Keratinocyte (primary cell): ENCODE data around the gene PSMB11.

Experiments
- EZH2 ChIP-seq: IDR thresholded peaks from one replicate; pipeline ENCODE4 v1.6.1; 2012; ENCODE audit warnings: inconsistent platforms, mild to moderate bottlenecking, low read length, moderate library complexity
- TF ChIP-seq, protein P1 (sequence below), 3 experiments: IDR thresholded peaks in 1 of 3; conservative IDR thresholded peaks in 1 of 3; optimal IDR thresholded peaks in 1 of 3; 2 replicates in 2 of 3; 3 replicates in 1 of 3; pipeline versions ENCODE3 to v1.5.1; 2011; ENCODE audit warnings: low read length in 3 of 3, mild to moderate bottlenecking in 3 of 3, moderate library complexity in 2 of 3, control low read depth in 1 of 3, inconsistent platforms in 1 of 3; ENCODE audit not compliant: insufficient read depth in 2 of 3; ENCODE audit errors: extremely low read depth in 1 of 3

DNA sequence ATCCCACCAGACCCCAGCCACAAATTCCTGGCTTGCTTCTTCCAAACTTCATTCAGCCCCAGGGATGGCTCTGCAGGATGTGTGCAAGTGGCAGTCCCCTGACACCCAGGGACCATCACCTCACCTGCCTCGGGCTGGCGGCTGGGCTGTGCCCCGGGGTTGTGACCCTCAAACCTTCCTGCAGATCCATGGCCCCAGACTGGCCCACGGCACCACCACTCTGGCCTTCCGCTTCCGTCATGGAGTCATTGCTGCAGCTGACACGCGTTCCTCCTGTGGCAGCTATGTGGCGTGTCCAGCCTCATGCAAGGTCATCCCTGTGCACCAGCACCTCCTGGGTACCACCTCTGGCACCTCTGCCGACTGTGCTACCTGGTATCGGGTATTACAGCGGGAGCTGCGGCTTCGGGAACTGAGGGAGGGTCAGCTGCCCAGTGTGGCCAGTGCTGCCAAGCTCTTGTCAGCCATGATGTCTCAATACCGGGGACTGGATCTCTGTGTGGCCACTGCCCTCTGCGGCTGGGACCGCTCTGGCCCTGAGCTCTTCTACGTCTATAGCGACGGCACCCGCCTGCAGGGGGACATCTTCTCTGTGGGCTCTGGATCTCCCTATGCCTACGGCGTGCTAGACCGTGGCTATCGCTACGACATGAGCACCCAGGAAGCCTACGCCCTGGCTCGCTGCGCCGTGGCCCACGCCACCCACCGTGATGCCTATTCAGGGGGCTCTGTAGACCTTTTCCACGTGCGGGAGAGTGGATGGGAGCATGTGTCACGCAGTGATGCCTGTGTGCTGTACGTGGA is at the start of gene PSMB11:
- TF ChIP-seq, protein P1, sequence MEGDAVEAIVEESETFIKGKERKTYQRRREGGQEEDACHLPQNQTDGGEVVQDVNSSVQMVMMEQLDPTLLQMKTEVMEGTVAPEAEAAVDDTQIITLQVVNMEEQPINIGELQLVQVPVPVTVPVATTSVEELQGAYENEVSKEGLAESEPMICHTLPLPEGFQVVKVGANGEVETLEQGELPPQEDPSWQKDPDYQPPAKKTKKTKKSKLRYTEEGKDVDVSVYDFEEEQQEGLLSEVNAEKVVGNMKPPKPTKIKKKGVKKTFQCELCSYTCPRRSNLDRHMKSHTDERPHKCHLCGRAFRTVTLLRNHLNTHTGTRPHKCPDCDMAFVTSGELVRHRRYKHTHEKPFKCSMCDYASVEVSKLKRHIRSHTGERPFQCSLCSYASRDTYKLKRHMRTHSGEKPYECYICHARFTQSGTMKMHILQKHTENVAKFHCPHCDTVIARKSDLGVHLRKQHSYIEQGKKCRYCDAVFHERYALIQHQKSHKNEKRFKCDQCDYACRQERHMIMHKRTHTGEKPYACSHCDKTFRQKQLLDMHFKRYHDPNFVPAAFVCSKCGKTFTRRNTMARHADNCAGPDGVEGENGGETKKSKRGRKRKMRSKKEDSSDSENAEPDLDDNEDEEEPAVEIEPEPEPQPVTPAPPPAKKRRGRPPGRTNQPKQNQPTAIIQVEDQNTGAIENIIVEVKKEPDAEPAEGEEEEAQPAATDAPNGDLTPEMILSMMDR (optimal IDR thresholded peaks at IDR 0.05 in 1 of 3, IDR thresholded peaks at IDR 0.05 in 1 of 3, conservative IDR thresholded peaks at IDR 0.05 in 1 of 3; ENCODE audit: extremely low read depth in 1 of 3, insufficient read depth in 2 of 3, low read length in 3 of 3) = no peak
- no peak for TF ChIP-seq EZH2
